Measurements from ENCODE around the gene CENATAC. TPM values are rescaled to one million over a fixed set of nuclear protein-coding genes. Genes with fewer than 3 reads are reported as not detected.

The CENATAC gene
- total and polyA plus RNA-seq, 10 donors, result 27.0 to 86.2 (median 65.8) TPM

DNA sequence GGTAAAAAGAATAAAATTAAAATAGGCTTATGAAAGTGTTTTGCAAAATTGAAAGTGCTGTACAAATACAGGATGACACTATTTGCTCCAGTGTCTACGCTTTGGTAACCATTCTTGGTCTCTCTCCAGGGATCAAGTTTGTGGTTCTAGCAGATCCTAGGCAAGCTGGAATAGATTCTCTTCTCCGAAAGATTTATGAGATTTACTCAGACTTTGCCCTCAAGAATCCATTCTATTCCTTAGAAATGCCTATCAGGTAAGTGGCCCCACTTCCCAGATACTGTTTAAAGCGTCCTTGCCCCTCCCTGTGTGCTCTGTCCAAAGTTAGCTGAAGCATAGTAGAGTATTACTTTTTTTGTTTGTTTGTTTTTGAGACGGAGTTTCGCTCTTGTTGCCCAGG, 23.7 kb downstream of the CENATAC start:
- no peaks in the 10 kb centered on the region for H3K9me3 ChIP-seq
- TF ChIP-seq, protein P1, sequence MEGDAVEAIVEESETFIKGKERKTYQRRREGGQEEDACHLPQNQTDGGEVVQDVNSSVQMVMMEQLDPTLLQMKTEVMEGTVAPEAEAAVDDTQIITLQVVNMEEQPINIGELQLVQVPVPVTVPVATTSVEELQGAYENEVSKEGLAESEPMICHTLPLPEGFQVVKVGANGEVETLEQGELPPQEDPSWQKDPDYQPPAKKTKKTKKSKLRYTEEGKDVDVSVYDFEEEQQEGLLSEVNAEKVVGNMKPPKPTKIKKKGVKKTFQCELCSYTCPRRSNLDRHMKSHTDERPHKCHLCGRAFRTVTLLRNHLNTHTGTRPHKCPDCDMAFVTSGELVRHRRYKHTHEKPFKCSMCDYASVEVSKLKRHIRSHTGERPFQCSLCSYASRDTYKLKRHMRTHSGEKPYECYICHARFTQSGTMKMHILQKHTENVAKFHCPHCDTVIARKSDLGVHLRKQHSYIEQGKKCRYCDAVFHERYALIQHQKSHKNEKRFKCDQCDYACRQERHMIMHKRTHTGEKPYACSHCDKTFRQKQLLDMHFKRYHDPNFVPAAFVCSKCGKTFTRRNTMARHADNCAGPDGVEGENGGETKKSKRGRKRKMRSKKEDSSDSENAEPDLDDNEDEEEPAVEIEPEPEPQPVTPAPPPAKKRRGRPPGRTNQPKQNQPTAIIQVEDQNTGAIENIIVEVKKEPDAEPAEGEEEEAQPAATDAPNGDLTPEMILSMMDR (IDR thresholded peaks at IDR 0.05 in 8 of 11, conservative IDR thresholded peaks at IDR 0.05 in 3 of 11), result no peak
- no peak for TF ChIP-seq POLR2AphosphoS5 (IDR thresholded peaks at IDR 0.05)
- TF ChIP-seq POLR2A (IDR thresholded peaks at IDR 0.05), result no peak
- peak overlapping the region in 1 of 8 donors; percentile 8 for H3K27ac ChIP-seq
- 90 to 95% (median 94%) methylated on average over 5 of the region's 5 CpGs for WGBS, 5 donors
- DNase-seq, result no peak
- H3K4me3 ChIP-seq, result peak overlapping the region in 1 of 8 donors; percentile 3
- H3K36me3 ChIP-seq, result peaks cover 0 to 73% (median 46%) of the 10 kb centered on the region in 6 donors
- no peaks in the 10 kb centered on the region for H3K27me3 ChIP-seq (replicated peaks in 1 of 7)
- H3K4me1 ChIP-seq, result peaks cover 27 to 81% (median 58%) of the 10 kb centered on the region in 6 donors
- intact Hi-C loops (cut with DNase I; ENCODE audit: low total_unique reads), result no loop called here

DNA sequence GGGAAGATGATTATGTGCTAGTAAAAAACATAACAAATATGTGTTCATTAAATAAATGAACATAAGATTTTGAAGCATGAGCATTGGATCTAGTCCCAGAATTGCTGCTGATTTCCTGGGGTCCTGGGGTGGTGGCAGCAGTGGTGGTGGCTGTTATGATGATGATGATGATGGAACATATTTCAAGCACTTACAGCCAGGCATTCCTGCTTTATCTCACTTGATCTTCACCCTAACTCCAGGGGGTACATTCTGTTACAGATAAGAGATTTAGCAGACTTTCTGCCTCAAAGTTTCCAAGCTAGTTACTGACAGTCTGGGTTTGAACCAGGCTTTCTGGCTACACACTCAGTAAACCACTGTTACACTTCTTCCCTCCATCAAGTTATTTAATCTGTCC, 25.8 kb downstream of the CENATAC start:
- H3K36me3 ChIP-seq, result peaks cover 0 to 87% (median 46%) of the 10 kb centered on the region in 6 donors
- no peak overlapping the region for H3K4me3 ChIP-seq
- intact Hi-C loops (cut with DNase I; ENCODE audit: low total_unique reads), result no loop called here
- H3K27me3 ChIP-seq (replicated peaks in 1 of 7), result no peaks in the 10 kb centered on the region
- peak overlapping the region in 6 of 8 donors; percentile 60 to 77 (median 74) for H3K27ac ChIP-seq
- TF ChIP-seq POLR2AphosphoS5 (IDR thresholded peaks at IDR 0.05), result no peak
- H3K9me3 ChIP-seq, result no peaks in the 10 kb centered on the region
- peak; percentile 14 for DNase-seq
- peaks cover 19 to 80% (median 52%) of the 10 kb centered on the region in 6 donors for H3K4me1 ChIP-seq

DNA sequence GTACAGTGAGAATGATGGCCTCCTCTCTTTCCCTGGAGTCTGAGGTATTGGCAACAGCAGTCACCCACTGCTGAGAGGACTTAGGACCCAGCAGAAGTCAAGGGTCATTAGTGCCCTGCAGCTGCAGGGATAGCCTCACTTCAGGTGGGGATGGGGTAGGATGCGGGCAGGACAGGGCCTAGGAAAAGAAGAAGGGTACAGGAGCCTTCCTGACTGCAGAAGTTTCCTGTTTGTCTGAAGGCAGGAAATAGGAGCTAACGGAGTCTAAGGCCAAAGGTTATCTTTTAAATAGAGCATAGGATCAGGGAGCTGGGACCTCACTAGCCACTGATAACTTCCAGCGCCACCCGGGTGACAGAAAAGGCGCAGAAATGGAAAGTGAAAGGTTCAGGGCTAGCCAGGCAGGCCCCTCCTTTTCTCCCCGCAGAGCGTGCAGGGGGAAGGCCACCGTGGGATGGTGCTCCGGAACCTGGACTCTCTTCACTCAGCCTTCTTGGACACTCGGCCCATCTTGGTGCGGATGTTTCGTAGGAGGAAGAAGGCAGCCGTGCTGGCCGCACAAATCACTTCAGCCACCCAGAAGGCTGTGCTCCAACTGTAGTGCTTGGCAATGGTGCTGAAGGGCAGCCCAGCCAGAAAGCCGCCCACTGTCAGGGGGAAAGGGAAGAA, 26.6 kb downstream of the CENATAC start:
- peak overlapping the region; percentile 29 to 77 (median 70) for H3K27ac ChIP-seq
- H3K4me3 ChIP-seq, result peak overlapping the region in 2 of 8 donors; percentile 1 to 24
- peak; percentile 77 for DNase-seq
- no peaks in the 10 kb centered on the region for H3K27me3 ChIP-seq (replicated peaks in 1 of 7)
- peaks cover 22 to 80% (median 55%) of the 10 kb centered on the region in 6 donors for H3K4me1 ChIP-seq
- whole genome bisulfite sequencing, 5 donors, result 50 to 75% (median 75%) methylated on average over 15 of the region's 15 CpGs
- peaks cover 0 to 87% (median 46%) of the 10 kb centered on the region in 6 donors for H3K36me3 ChIP-seq
- TF ChIP-seq POLR2AphosphoS5 (IDR thresholded peaks at IDR 0.05), result peak in 2 of 3 donors; percentile 54 to 60
- TF ChIP-seq, protein P1 (IDR thresholded peaks at IDR 0.05 in 8 of 11, conservative IDR thresholded peaks at IDR 0.05 in 3 of 11), result no peak
- no peaks in the 10 kb centered on the region for H3K9me3 ChIP-seq
- intact Hi-C loops (cut with DNase I; ENCODE audit: low total_unique reads), result no loop called here

DNA sequence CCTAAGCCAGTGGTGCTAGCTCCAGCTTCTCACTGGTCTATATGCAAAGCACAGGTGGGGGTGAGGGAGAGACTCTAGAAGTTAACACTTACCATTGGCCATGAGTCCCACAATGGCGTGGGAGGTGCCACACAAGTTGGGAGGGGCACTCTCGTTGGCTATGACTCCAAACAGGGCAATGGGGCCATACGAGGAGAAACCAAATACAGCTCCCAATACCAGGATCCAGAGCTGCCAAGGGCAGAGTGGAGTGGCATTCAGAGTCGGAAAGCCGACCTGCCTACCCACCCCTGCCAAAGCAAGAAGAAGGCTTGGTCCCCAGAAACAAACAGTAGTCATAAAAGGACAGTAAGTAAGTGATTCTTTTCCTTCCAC, 27.1 kb downstream of the CENATAC start:
- Histone ChIP-seq H3K27ac (peak overlapping the region; percentile 29 to 77 (median 70)), H3K27me3 (replicated peaks in 1 of 7) (no peaks in the 10 kb centered on the region), H3K9me3 (no peaks in the 10 kb centered on the region), H3K4me1 (peaks cover 22 to 80% (median 55%) of the 10 kb centered on the region in 6 donors), H3K36me3 (peaks cover 0 to 85% (median 46%) of the 10 kb centered on the region in 6 donors), H3K4me3 (peak overlapping the region in 2 of 8 donors; percentile 1 to 24)
- TF ChIP-seq, protein P1 (IDR thresholded peaks at IDR 0.05 in 8 of 11, conservative IDR thresholded peaks at IDR 0.05 in 3 of 11), result no peak
- TF ChIP-seq POLR2AphosphoS5 (IDR thresholded peaks at IDR 0.05), result peak in 2 of 3 donors; percentile 2 to 20
- WGBS, 5 donors, result 63 to 89% (median 72%) methylated on average over 5 of the region's 5 CpGs
- peak; percentile 57 for DNase-seq
- intact Hi-C loops (cut with DNase I; ENCODE audit: low total_unique reads), result no loop called here
